ENCODE data around the gene AFF4. TPM values are rescaled to one million over a fixed set of nuclear protein-coding genes. Genes with fewer than 3 reads are reported as not detected.

The AFF4 gene
- total and polyA plus RNA-seq, 2 of the 4 experiments (the other 2 are of a cell fraction): 27.3 to 57.2 TPM

GRCh38 chr5:132979976-132980375 lies 16.5 kb upstream of the AFF4 start:
- CTCF ChIA-PET: interaction anchor here (1.2 kb wide), 1 partner anchor 11 kb away, joined by 3 read pairs; no protein-coding TSS in a partner anchor
- Histone ChIP-seq H3K56ac (ENCODE audit: extremely low read depth, insufficient read depth, low read length) (no peak overlapping the region), H3K9ac (ENCODE audit: low read depth, low read length) (no peak overlapping the region), H2BK120ac (ENCODE audit: low read depth, low read length) (no peak overlapping the region), H3K27me3 (ENCODE audit: control insufficient read depth, insufficient read depth, low read length) (no peaks in the 10 kb centered on the region), H2AK9ac (replicated peaks; ENCODE audit: low read depth, low read length, poor library complexity) (no peak overlapping the region), H3K36me3 (ENCODE audit: control insufficient read depth, insufficient read depth, low read length) (no peaks in the 10 kb centered on the region), H2BK5ac (ENCODE audit: low read depth, low read length, poor library complexity, severe bottlenecking) (no peak overlapping the region), H2AFZ (replicated peaks; ENCODE audit: low read length, poor library complexity) (no peak overlapping the region), H3K27ac (ENCODE audit: insufficient read depth, low read length) (no peak overlapping the region), H4K8ac (ENCODE audit: low read depth in 2 of 2, low read length in 2 of 2) (no peak overlapping the region), H3K9me1 (ENCODE audit: insufficient read depth, low read length) (no peaks in the 10 kb centered on the region), H4K91ac (ENCODE audit: insufficient read depth, low read depth, low read length) (no peak overlapping the region), H2AK5ac (ENCODE audit: low read depth, low read length) (no peak overlapping the region), H3K14ac (replicated peaks; ENCODE audit: low read depth, low read length) (no peak overlapping the region), H3K18ac (ENCODE audit: low read depth, low read length) (no peak overlapping the region), H2BK15ac (ENCODE audit: low read depth, low read length) (no peak overlapping the region), H3K79me1 (ENCODE audit: low read depth in 1 of 2, low read length in 2 of 2) (no peaks in the 10 kb centered on the region), H3K4me3 (ENCODE audit: insufficient read depth, low read depth, low read length) (no peak overlapping the region), H4K5ac (ENCODE audit: low read depth, low read length) (no peak overlapping the region), H4K20me1 (ENCODE audit: insufficient read depth, low read length) (no peaks in the 10 kb centered on the region), H3K4me2 (ENCODE audit: low read depth, low read length) (no peak overlapping the region), H2BK20ac (ENCODE audit: low read depth, low read length) (no peak overlapping the region), H3K23ac (ENCODE audit: low read depth, low read length) (no peak overlapping the region), H3K4ac (ENCODE audit: low read depth, low read length) (no peak overlapping the region), H3K9me3 (ENCODE audit: control insufficient read depth, insufficient read depth, low read length) (peaks cover 3% of the 10 kb centered on the region; the same call in 1 of the 2 replicates), H3K4me1 (ENCODE audit: control insufficient read depth, insufficient read depth, low read length) (no peaks in the 10 kb centered on the region)
- no peak for DNase-seq
- no peak for ATAC-seq (ENCODE audit: low read depth)
- POLR2A ChIA-PET (ENCODE audit: unreplicated experiment): no interaction called here
- in situ Hi-C loops (cut with MboI; ENCODE audit: low sequenced_read_pairs) (no loop called here), dilution Hi-C loops (cut with HindIII; ENCODE audit: low sequenced_read_pairs, unreplicated experiment) (no loop called here), intact Hi-C loops (cut with micrococcal nuclease) (no loop called here)
- no TSS peak for BruUV-seq (replicated peaks)
- TF ChIP-seq CEBPB (IDR thresholded peaks at IDR 0.05; ENCODE audit: low read depth, low read length) (no peak), MAZ (IDR thresholded peaks at IDR 0.05; ENCODE audit: borderline replicate concordance, low read depth, low read length) (no peak), NFE2L2 (IDR thresholded peaks at IDR 0.05; ENCODE audit: low read depth, low read length) (no peak), RAD21 (IDR thresholded peaks at IDR 0.05; ENCODE audit: low read length) (no peak), USF2 (IDR thresholded peaks at IDR 0.05; ENCODE audit: low read depth, low read length) (no peak), SMC3 (IDR thresholded peaks at IDR 0.05; ENCODE audit: low read depth, low read length) (no peak), CTCF (conservative IDR thresholded peaks at IDR 0.05; ENCODE audit: low read depth, low read length) (no peak), RCOR1 (IDR thresholded peaks at IDR 0.05; ENCODE audit: insufficient replicate concordance, low read length) (no peak), CHD1 (IDR thresholded peaks at IDR 0.05; ENCODE audit: low read depth, low read length) (no peak)
- WGBS, 2 experiments (ENCODE audit: extremely low coverage in 2 of 2, insufficient read length in 1 of 2): no CpG with 5 or more reads among the region's 2 CpGs
